Measurements from ENCODE around the gene DDX51. TPM values are rescaled to one million over a fixed set of nuclear protein-coding genes. Genes with fewer than 3 reads are reported as not detected.

Gene DDX51
- polyA plus RNA-seq, 2 of the 4 experiments (the other 2 are of a cell fraction) = 10.2 to 22.6 TPM

GRCh38 chr12:132148368-132149045 lies 4.4 kb upstream of the DDX51 start:
- ChIA-PET CTCF (interaction anchor here (4.0 kb wide), 1 partner anchor 266 kb away, joined by 29 read pairs; no protein-coding TSS in a partner anchor), POLR2A (no interaction called here)
- Histone ChIP-seq H3K4me1 (peaks cover 7% of the 10 kb centered on the region; the same call in 2 of the 3 replicates), H3K27ac (no peak overlapping the region), H3K4me2 (no peak overlapping the region), H3K9me3 (no peaks in the 10 kb centered on the region), H3K4me3 (no peak overlapping the region)
- ATAC-seq (no peak), FAIRE-seq (no peak), DNase-seq (ENCODE audit: low read depth in 1 of 2, low spot score in 1 of 2) (no peak)
- TF ChIP-seq MAZ (IDR thresholded peaks at IDR 0.05; ENCODE audit: borderline replicate concordance, low read depth, low read length) = no peak
- no peak for TF ChIP-seq HES2 (IDR thresholded peaks at IDR 0.05)
- no peak for TF ChIP-seq HEYL (CRISPR knock-in tag; IDR thresholded peaks at IDR 0.05)
- TF ChIP-seq EHMT2 (IDR thresholded peaks at IDR 0.05; ENCODE audit: low read depth) = no peak
- TF ChIP-seq POLR2AphosphoS2 (conservative IDR thresholded peaks at IDR 0.05; ENCODE audit: low read length) = no peak
- no peak for TF ChIP-seq ZNF302 (CRISPR knock-in tag; IDR thresholded peaks at IDR 0.05)
- no peak for TF ChIP-seq POLR2A (IDR thresholded peaks at IDR 0.05; ENCODE audit: low read length)
- no peak for TF ChIP-seq HOXB5 (CRISPR knock-in tag; IDR thresholded peaks at IDR 0.05)
- no peak for TF ChIP-seq BCL3 (IDR thresholded peaks at IDR 0.05)
- no peak for TF ChIP-seq RNF2 (IDR thresholded peaks at IDR 0.05; ENCODE audit: borderline replicate concordance, low read depth)
- TF ChIP-seq REST (IDR thresholded peaks at IDR 0.05) = no peak
- TF ChIP-seq CBX8 (IDR thresholded peaks at IDR 0.05) = no peak
- 96% methylated on average over 23 of the region's 41 CpGs for WGBS (ENCODE audit: missing lambda C conversion rate)

- DNase-seq (ENCODE audit: low read depth in 1 of 2, low spot score in 1 of 2) = no peak
- FAIRE-seq = no peak
- Histone ChIP-seq H3K4me2 (no peak overlapping the region), H3K27ac (no peak overlapping the region), H3K9me3 (no peaks in the 10 kb centered on the region), H3K4me3 (no peak overlapping the region), H3K4me1 (peaks cover 12% of the 10 kb centered on the region; the same call in 2 of the 3 replicates)
- ChIA-PET POLR2A (no interaction called here), CTCF (interaction anchor here (1.1 to 4.0 kb wide), 2 partner anchors 15 to 267 kb away, joined by 3 to 29 read pairs; no protein-coding TSS in a partner anchor)
- no peak for ATAC-seq
- TF ChIP-seq SREBF2 (IDR thresholded peaks at IDR 0.05) = no peak
- TF ChIP-seq JUN (IDR thresholded peaks at IDR 0.05) = no peak
- no peak for TF ChIP-seq MAFK (IDR thresholded peaks at IDR 0.05; ENCODE audit: partially characterized antibody)
- no peak for TF ChIP-seq BCL3 (IDR thresholded peaks at IDR 0.05)
- no peak for TF ChIP-seq CHD2 (IDR thresholded peaks at IDR 0.05; ENCODE audit: low read length, partially characterized antibody)
- no peak for TF ChIP-seq NR3C1 (IDR thresholded peaks at IDR 0.05)
- WGBS (ENCODE audit: missing lambda C conversion rate) = 89% methylated on average over 28 of the region's 38 CpGs
Observed at GRCh38 chr12:132147423-132148367, 3.6 kb upstream of the DDX51 start.

All from A549 (cell line).